ENCODE data around the gene SBNO1. TPM values are rescaled to one million over a fixed set of nuclear protein-coding genes. Genes with fewer than 3 reads are reported as not detected.

Gene SBNO1
- total RNA-seq, 1 donor from 2014 or later: 44.7 TPM

- peaks cover 29% of the 10 kb centered on the region for H3K36me3 Mint-ChIP-seq (ENCODE audit: low read depth, unreplicated experiment)
- peak overlapping the region; percentile 37 for H3K4me3 Mint-ChIP-seq (ENCODE audit: unreplicated experiment)
- peak overlapping the region; percentile 42 for H3K27ac Mint-ChIP-seq (ENCODE audit: unreplicated experiment)
- H3K9me3 Mint-ChIP-seq (ENCODE audit: unreplicated experiment): peaks cover 5% of the 10 kb centered on the region
- no peak for TF ChIP-seq CTCF (IDR thresholded peaks at IDR 0.05; ENCODE audit: unreplicated experiment)
- DNase-seq (ENCODE audit: low spot score): no peak
- peaks cover 7% of the 10 kb centered on the region for H3K4me1 Mint-ChIP-seq (ENCODE audit: unreplicated experiment)
- peaks cover 1% of the 10 kb centered on the region for H3K27me3 Mint-ChIP-seq (ENCODE audit: unreplicated experiment)
Observed at GRCh38 chr12:123245678-123246077, 119.0 kb downstream of the SBNO1 start.

- TF ChIP-seq CTCF (IDR thresholded peaks at IDR 0.05; ENCODE audit: unreplicated experiment): no peak
- Mint-ChIP-seq H3K9me3 (ENCODE audit: unreplicated experiment) (peaks cover 5% of the 10 kb centered on the region), H3K4me1 (ENCODE audit: unreplicated experiment) (peaks cover 7% of the 10 kb centered on the region), H3K4me3 (ENCODE audit: unreplicated experiment) (no peak overlapping the region), H3K27ac (ENCODE audit: unreplicated experiment) (no peak overlapping the region), H3K27me3 (ENCODE audit: unreplicated experiment) (peaks cover 3% of the 10 kb centered on the region), H3K36me3 (ENCODE audit: low read depth, unreplicated experiment) (peaks cover 21% of the 10 kb centered on the region)
- no peak for DNase-seq (ENCODE audit: low spot score)
Observed at GRCh38 chr12:123243671-123244262, 120.9 kb downstream of the SBNO1 start.

GRCh38 chr12:123242116-123242904 is 122.3 kb downstream of the SBNO1 start:
- H3K9me3 Mint-ChIP-seq (ENCODE audit: unreplicated experiment): peaks cover 5% of the 10 kb centered on the region
- peaks cover 7% of the 10 kb centered on the region for H3K4me1 Mint-ChIP-seq (ENCODE audit: unreplicated experiment)

More at GRCh38 chr12:123242116-123242904, 122.3 kb downstream of the SBNO1 start:
- H3K4me3 Mint-ChIP-seq (ENCODE audit: unreplicated experiment): no peak overlapping the region
- H3K36me3 Mint-ChIP-seq (ENCODE audit: low read depth, unreplicated experiment): peaks cover 15% of the 10 kb centered on the region
- peak overlapping the region; percentile 67 for H3K27ac Mint-ChIP-seq (ENCODE audit: unreplicated experiment)
- no peak for DNase-seq (ENCODE audit: low spot score)
- TF ChIP-seq CTCF (IDR thresholded peaks at IDR 0.05; ENCODE audit: unreplicated experiment): no peak
- peaks cover 1% of the 10 kb centered on the region for H3K27me3 Mint-ChIP-seq (ENCODE audit: unreplicated experiment)

Other genes starting within 250 kb of the SBNO1 start
- gene PITPNM2, start 213.8 kb downstream of the SBNO1 start, total RNA-seq (ENCODE audit: unreplicated experiment): 14.3 TPM
- 30.1 TPM for gene MPHOSPH9, start 131.7 kb downstream of the SBNO1 start, total RNA-seq (ENCODE audit: unreplicated experiment)
- gene MTRFR, start 131.4 kb downstream of the SBNO1 start, total RNA-seq (ENCODE audit: unreplicated experiment): 11.6 TPM
- 145 TPM for gene CDK2AP1, start 93.0 kb downstream of the SBNO1 start, total RNA-seq (ENCODE audit: unreplicated experiment)
- 35.6 TPM for gene KMT5A, start 19.3 kb upstream of the SBNO1 start, total RNA-seq (ENCODE audit: unreplicated experiment)
- 2.8 TPM for gene RILPL2, start 71.8 kb upstream of the SBNO1 start, total RNA-seq (ENCODE audit: unreplicated experiment)
- gene SNRNP35, start 93.3 kb upstream of the SBNO1 start, total RNA-seq (ENCODE audit: unreplicated experiment): 18.8 TPM
- 19.8 TPM for gene RILPL1, start 168.9 kb upstream of the SBNO1 start, total RNA-seq (ENCODE audit: unreplicated experiment)
- 167 TPM for gene TMED2, start 219.7 kb upstream of the SBNO1 start, total RNA-seq (ENCODE audit: unreplicated experiment)
- 16.8 TPM for gene DDX55, start 237.3 kb upstream of the SBNO1 start, total RNA-seq (ENCODE audit: unreplicated experiment)

Measured in endothelial cell (in vitro differentiated cells).